GM12878 (cell line): ENCODE data around the gene LRRC59. TPM values are rescaled to one million over a fixed set of nuclear protein-coding genes. Genes with fewer than 3 reads are reported as not detected.

Source experiments
- ATF3 ChIP-seq: IDR thresholded peaks from 2 replicates; pipeline ENCODE4 v1.6.1; 2011; ENCODE audit warnings: low read depth, mild to moderate bottlenecking, low read length, moderate library complexity, borderline replicate concordance; ENCODE audit errors: extremely low read depth
- BCLAF1 ChIP-seq: fragments of 450-650 bp; IDR thresholded peaks from 2 replicates; pipeline ENCODE4 v1.6.1; 2017; ENCODE audit warnings: antibody characterized with exemption, mild to moderate bottlenecking, moderate library complexity
- CHD2 ChIP-seq: IDR thresholded peaks from 2 replicates; pipeline ENCODE4 v1.6.1; 2011; ENCODE audit warnings: low read depth, low read length, improper control_type of control experiment, borderline replicate concordance
- DPF2 ChIP-seq: fragments of 450-650 bp; IDR thresholded peaks from 2 replicates; pipeline ENCODE4 v1.6.1; 2017; ENCODE audit warnings: mild to moderate bottlenecking
- IKZF1 ChIP-seq: fragments of 450-650 bp; conservative IDR thresholded peaks from 2 replicates; pipeline ENCODE4 v1.6.1; 2017; ENCODE audit warnings: antibody characterized with exemption, mild to moderate bottlenecking
- MEF2B ChIP-seq: fragments of 450-650 bp; IDR thresholded peaks from 2 replicates; pipeline ENCODE4 v1.6.1; 2018; ENCODE audit warnings: mild to moderate bottlenecking, moderate library complexity; ENCODE audit not compliant: partially characterized antibody, poor library complexity, severe bottlenecking
- MYB ChIP-seq: fragments of 150-350 bp; IDR thresholded peaks from 2 replicates; pipeline ENCODE4 v1.6.1; 2014; ENCODE audit warnings: mild to moderate bottlenecking, low read depth, low read length, borderline replicate concordance
- NKRF ChIP-seq: fragments of 450-650 bp; conservative IDR thresholded peaks from 2 replicates; pipeline ENCODE4 v1.6.1; 2017; ENCODE audit warnings: mild to moderate bottlenecking, moderate library complexity
- NR2F1 ChIP-seq: fragments of 450-650 bp; conservative IDR thresholded peaks from 2 replicates; pipeline ENCODE4 v1.6.1; 2017; ENCODE audit warnings: mild to moderate bottlenecking
- POLR2A ChIP-seq: IDR thresholded peaks from 2 replicates; pipeline ENCODE4 v1.6.1; 2011; ENCODE audit warnings: low read depth, mild to moderate bottlenecking, low read length
- SIN3A ChIP-seq: IDR thresholded peaks from 2 replicates; pipeline ENCODE4 v1.6.1; 2012; ENCODE audit warnings: low read depth, low read length, improper control_type of control experiment
- SMAD1 ChIP-seq: fragments of 450-650 bp; IDR thresholded peaks from 2 replicates; pipeline ENCODE4 v1.6.1; 2018; ENCODE audit warnings: mild to moderate bottlenecking, low read depth; ENCODE audit not compliant: partially characterized antibody
- TCF3 ChIP-seq: IDR thresholded peaks from 2 replicates; pipeline ENCODE4 v1.6.1; 2012; ENCODE audit warnings: low read depth, mild to moderate bottlenecking, low read length, borderline replicate concordance; ENCODE audit not compliant: insufficient read depth
- polyA plus RNA-seq, 11 experiments: library from polyadenylated mRNA; depleted of rRNA in 4 of 11; unstranded in 6 of 11; stranded (reverse) in 5 of 11; fragments of >200 nt; fragmentation: Nextera tagmentation in 4 of 11; fragmentation: Illumina TruSeq in 1 of 11; extraction: Ambion mirVana in 4 of 11; extraction: Trizol in 1 of 11; gene quantifications; 1 replicate in 1 of 11; 2 replicates in 10 of 11; pipeline versions ENCODE4 v1.2.1 to v1.2.3, GENCODE V29; 2011 to 2016; ENCODE audit warnings: inconsistent platforms in 2 of 11, missing spikeins in 2 of 11, low read depth in 1 of 11
- total RNA-seq, 4 experiments: library from RNA; depleted of rRNA in 3 of 4; stranded (reverse); fragments of >200 nt in 3 of 4; fragmentation: Illumina TruSeq in 1 of 4; extraction: Trizol in 1 of 4; gene quantifications; 2 replicates each; pipeline versions ENCODE4 v1.2.1 to v1.2.3, GENCODE V29; 2013 to 2021
- TF ChIP-seq, protein P1 (sequence below): fragments of 450-650 bp; formaldehyde crosslinking; IDR thresholded peaks from 2 replicates; pipeline ENCODE4 v1.4.0; 2020; ENCODE audit warnings: mild to moderate bottlenecking, moderate library complexity
- TF ChIP-seq, protein P2 (sequence below): IDR thresholded peaks from 2 replicates; pipeline ENCODE4 v1.6.1; 2011; ENCODE audit warnings: mild to moderate bottlenecking, low read depth, low read length, moderate library complexity; ENCODE audit not compliant: insufficient replicate concordance
- TF ChIP-seq, protein P3 (sequence below): IDR thresholded peaks from 2 replicates; pipeline ENCODE4 v1.6.1; 2011; ENCODE audit warnings: low read depth, low read length, improper control_type of control experiment, borderline replicate concordance

The LRRC59 gene
- total and polyA plus RNA-seq, 10 of the 15 experiments (the other 5 are each of a cell fraction or from before 2014, with no cell fraction given), result 8.8 to 82.2 (median 63.0) TPM

- TF ChIP-seq, protein P1, sequence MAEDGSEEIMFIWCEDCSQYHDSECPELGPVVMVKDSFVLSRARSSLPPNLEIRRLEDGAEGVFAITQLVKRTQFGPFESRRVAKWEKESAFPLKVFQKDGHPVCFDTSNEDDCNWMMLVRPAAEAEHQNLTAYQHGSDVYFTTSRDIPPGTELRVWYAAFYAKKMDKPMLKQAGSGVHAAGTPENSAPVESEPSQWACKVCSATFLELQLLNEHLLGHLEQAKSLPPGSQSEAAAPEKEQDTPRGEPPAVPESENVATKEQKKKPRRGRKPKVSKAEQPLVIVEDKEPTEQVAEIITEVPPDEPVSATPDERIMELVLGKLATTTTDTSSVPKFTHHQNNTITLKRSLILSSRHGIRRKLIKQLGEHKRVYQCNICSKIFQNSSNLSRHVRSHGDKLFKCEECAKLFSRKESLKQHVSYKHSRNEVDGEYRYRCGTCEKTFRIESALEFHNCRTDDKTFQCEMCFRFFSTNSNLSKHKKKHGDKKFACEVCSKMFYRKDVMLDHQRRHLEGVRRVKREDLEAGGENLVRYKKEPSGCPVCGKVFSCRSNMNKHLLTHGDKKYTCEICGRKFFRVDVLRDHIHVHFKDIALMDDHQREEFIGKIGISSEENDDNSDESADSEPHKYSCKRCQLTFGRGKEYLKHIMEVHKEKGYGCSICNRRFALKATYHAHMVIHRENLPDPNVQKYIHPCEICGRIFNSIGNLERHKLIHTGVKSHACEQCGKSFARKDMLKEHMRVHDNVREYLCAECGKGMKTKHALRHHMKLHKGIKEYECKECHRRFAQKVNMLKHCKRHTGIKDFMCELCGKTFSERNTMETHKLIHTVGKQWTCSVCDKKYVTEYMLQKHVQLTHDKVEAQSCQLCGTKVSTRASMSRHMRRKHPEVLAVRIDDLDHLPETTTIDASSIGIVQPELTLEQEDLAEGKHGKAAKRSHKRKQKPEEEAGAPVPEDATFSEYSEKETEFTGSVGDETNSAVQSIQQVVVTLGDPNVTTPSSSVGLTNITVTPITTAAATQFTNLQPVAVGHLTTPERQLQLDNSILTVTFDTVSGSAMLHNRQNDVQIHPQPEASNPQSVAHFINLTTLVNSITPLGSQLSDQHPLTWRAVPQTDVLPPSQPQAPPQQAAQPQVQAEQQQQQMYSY (CRISPR knock-in tag), result no peak
- TF ChIP-seq ATF3, result peak; percentile 37; the same call in 1 of the 2 replicates
- peak; percentile 67 for TF ChIP-seq NR2F1
- peak; percentile 73; the same call in 1 of the 2 replicates for TF ChIP-seq NKRF
- peak; percentile 36; the same call in 1 of the 2 replicates for TF ChIP-seq CHD2
- 0 out of 2 replicates have a peak, but pooled peaks have one; percentile 22 for TF ChIP-seq TCF3
- TF ChIP-seq MEF2B, result no peak
- no peak for TF ChIP-seq IKZF1
- peak; percentile 80 for TF ChIP-seq POLR2A
- peak; percentile 35; the same call in 1 of the 2 replicates for TF ChIP-seq DPF2
- TF ChIP-seq SMAD1, result peak; percentile 57
- TF ChIP-seq, protein P2, sequence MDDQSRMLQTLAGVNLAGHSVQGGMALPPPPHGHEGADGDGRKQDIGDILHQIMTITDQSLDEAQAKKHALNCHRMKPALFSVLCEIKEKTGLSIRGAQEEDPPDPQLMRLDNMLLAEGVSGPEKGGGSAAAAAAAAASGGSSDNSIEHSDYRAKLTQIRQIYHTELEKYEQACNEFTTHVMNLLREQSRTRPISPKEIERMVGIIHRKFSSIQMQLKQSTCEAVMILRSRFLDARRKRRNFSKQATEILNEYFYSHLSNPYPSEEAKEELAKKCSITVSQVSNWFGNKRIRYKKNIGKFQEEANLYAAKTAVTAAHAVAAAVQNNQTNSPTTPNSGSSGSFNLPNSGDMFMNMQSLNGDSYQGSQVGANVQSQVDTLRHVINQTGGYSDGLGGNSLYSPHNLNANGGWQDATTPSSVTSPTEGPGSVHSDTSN, result no peak
- TF ChIP-seq MYB, result no peak
- TF ChIP-seq BCLAF1, result no peak
- TF ChIP-seq, protein P3, sequence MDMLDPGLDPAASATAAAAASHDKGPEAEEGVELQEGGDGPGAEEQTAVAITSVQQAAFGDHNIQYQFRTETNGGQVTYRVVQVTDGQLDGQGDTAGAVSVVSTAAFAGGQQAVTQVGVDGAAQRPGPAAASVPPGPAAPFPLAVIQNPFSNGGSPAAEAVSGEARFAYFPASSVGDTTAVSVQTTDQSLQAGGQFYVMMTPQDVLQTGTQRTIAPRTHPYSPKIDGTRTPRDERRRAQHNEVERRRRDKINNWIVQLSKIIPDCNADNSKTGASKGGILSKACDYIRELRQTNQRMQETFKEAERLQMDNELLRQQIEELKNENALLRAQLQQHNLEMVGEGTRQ, result peak; percentile 37; the same call in 1 of the 2 replicates
- TF ChIP-seq SIN3A, result no peak
- TF ChIP-seq, all 136 proteins: peak for 13
Measured at GRCh38 chr17:50425682-50426471, 28.6 kb upstream of the LRRC59 start, which contains the start of gene ACSF2 (continued).
